Breast epithelium (tissue), 4 donors: ENCODE results near the gene PLA2G2F. TPM values are rescaled to one million over a fixed set of nuclear protein-coding genes. Genes with fewer than 3 reads are reported as not detected.

Source experiments
- DNase-seq, 2 donors: peaks; one replicate each; pipeline ENCODE4 v3.0.0-alpha.2; 2019; ENCODE audit warnings: low spot score in 2 of 2
- H3K27ac ChIP-seq, 2 donors: fragments of 200-600 bp; sonication (generic) in 1 of 2; one replicate each; pipeline ENCODE4 v1.5.1; 2016 to 2019; ENCODE audit warnings: mild to moderate bottlenecking in 1 of 2
- H3K27me3 ChIP-seq, 2 donors: fragments of 200-600 bp; sonication (generic) in 1 of 2; one replicate each; pipeline versions ENCODE4 v1.5.1 to v1.6.0; 2017 to 2019; ENCODE audit warnings: control low read depth in 1 of 2, mild to moderate bottlenecking in 1 of 2
- H3K36me3 ChIP-seq: fragments of 200-600 bp; one replicate; pipeline ENCODE4 v1.5.1; 2019
- H3K4me1 ChIP-seq, 2 donors: fragments of 200-600 bp; sonication (generic); one replicate each; pipeline ENCODE4 v1.5.1; 2016 to 2019; ENCODE audit warnings: control low read depth in 1 of 2
- H3K4me3 ChIP-seq, 3 donors: fragments of 200-600 bp; sonication (generic); 1 replicate in 2 of 3; 2 replicates in 1 of 3; pipeline ENCODE4 v1.5.1; 2016 to 2019; ENCODE audit warnings: mild to moderate bottlenecking in 3 of 3, moderate library complexity in 2 of 3
- H3K9me3 ChIP-seq, 2 donors: fragments of 200-600 bp; sonication (generic) in 1 of 2; one replicate each; pipeline ENCODE4 v1.5.1; 2016 to 2019; ENCODE audit warnings: control low read depth in 1 of 2
- CTCF ChIP-seq, 3 donors: fragments of 450-650 bp; IDR thresholded peaks; one replicate each; pipeline ENCODE4 v1.5.1; 2016 to 2017; ENCODE audit warnings: antibody characterized with exemption in 3 of 3, mild to moderate bottlenecking in 3 of 3, moderate library complexity in 3 of 3
- POLR2A ChIP-seq: fragments of 450-650 bp; IDR thresholded peaks from one replicate; pipeline ENCODE4 v1.6.1; 2016; ENCODE audit warnings: antibody characterized with exemption, mild to moderate bottlenecking, moderate library complexity
- POLR2AphosphoS5 ChIP-seq, 3 donors: sonication (generic); formaldehyde crosslinking; IDR thresholded peaks; one replicate each; pipeline ENCODE4 v1.6.1; 2017; ENCODE audit warnings: antibody characterized with exemption in 3 of 3
- intact Hi-C: fragments of 100-400 bp; cut with DNase I; formaldehyde crosslinking; loops from one replicate; pipeline ENCODE4 v1.15.1; 2023; ENCODE audit warnings: low total_unique reads
- total RNA-seq, 3 donors: library from RNA; depleted of rRNA; stranded (reverse); fragments of >200 nt; gene quantifications; one replicate each; pipeline ENCODE4 v1.1.0, GENCODE V29; 2016

Gene PLA2G2F
- total RNA-seq, 3 donors from 2014 or later = not detected

GRCh38 chr1:20100632-20101355 is 38.3 kb upstream of the PLA2G2F start:
- DNase-seq = no peak
- no peaks in the 10 kb centered on the region for H3K36me3 ChIP-seq
- intact Hi-C loops = no loop called here

GRCh38 chr1:20102875-20103274 is 36.2 kb upstream of the PLA2G2F start:
- DNase-seq = no peak
- H3K4me3 ChIP-seq = no peak overlapping the region
- H3K27ac ChIP-seq = no peak overlapping the region
- no peaks in the 10 kb centered on the region for H3K36me3 ChIP-seq
- H3K27me3 ChIP-seq = no peaks in the 10 kb centered on the region
- H3K4me1 ChIP-seq = no peaks in the 10 kb centered on the region
- TF ChIP-seq POLR2A (no peak), POLR2AphosphoS5 (IDR thresholded peaks at IDR 0.05) (no peak), CTCF (IDR thresholded peaks at IDR 0.05) (no peak)
- no peaks in the 10 kb centered on the region for H3K9me3 ChIP-seq
- intact Hi-C loops = no loop called here

More at GRCh38 chr1:20100632-20101355, 38.3 kb upstream of the PLA2G2F start:
- Histone ChIP-seq H3K4me1 (no peaks in the 10 kb centered on the region), H3K27ac (no peak overlapping the region), H3K4me3 (no peak overlapping the region), H3K27me3 (no peaks in the 10 kb centered on the region), H3K9me3 (peaks cover 0 to 3% of the 10 kb centered on the region in 2 donors)
- no peak for TF ChIP-seq POLR2AphosphoS5 (IDR thresholded peaks at IDR 0.05)
- TF ChIP-seq CTCF (IDR thresholded peaks at IDR 0.05) = peak; percentile 64 to 92 (median 84)
- TF ChIP-seq POLR2A = no peak

- TF ChIP-seq POLR2AphosphoS5 (IDR thresholded peaks at IDR 0.05) (no peak), POLR2A (no peak), CTCF (IDR thresholded peaks at IDR 0.05) (no peak)
- intact Hi-C loops = no loop called here
- Histone ChIP-seq H3K27ac (no peak overlapping the region), H3K4me1 (no peaks in the 10 kb centered on the region), H3K36me3 (no peaks in the 10 kb centered on the region), H3K27me3 (no peaks in the 10 kb centered on the region), H3K9me3 (no peaks in the 10 kb centered on the region), H3K4me3 (no peak overlapping the region)
- DNase-seq = no peak
These were observed 33.3 kb upstream of the PLA2G2F start for GRCh38 chr1:20105856-20106255.

GRCh38 chr1:20107351-20107750 is 31.8 kb upstream of the PLA2G2F start:
- DNase-seq = no peak
- intact Hi-C loops = no loop called here
- H3K36me3 ChIP-seq = no peaks in the 10 kb centered on the region
- H3K27me3 ChIP-seq = no peaks in the 10 kb centered on the region
- H3K4me1 ChIP-seq = no peaks in the 10 kb centered on the region
- TF ChIP-seq POLR2A (no peak), CTCF (IDR thresholded peaks at IDR 0.05) (no peak), POLR2AphosphoS5 (IDR thresholded peaks at IDR 0.05) (no peak)
- H3K4me3 ChIP-seq = no peak overlapping the region
- no peak overlapping the region for H3K27ac ChIP-seq
- H3K9me3 ChIP-seq = no peaks in the 10 kb centered on the region

GRCh38 chr1:20107796-20108195 is 31.3 kb upstream of the PLA2G2F start:
- no peaks in the 10 kb centered on the region for H3K9me3 ChIP-seq
- H3K27ac ChIP-seq = no peak overlapping the region
- H3K27me3 ChIP-seq = no peaks in the 10 kb centered on the region
- DNase-seq = no peak
- TF ChIP-seq CTCF (IDR thresholded peaks at IDR 0.05) (no peak), POLR2AphosphoS5 (IDR thresholded peaks at IDR 0.05) (no peak), POLR2A (no peak)
- H3K4me3 ChIP-seq = no peak overlapping the region
- no peaks in the 10 kb centered on the region for H3K36me3 ChIP-seq
- intact Hi-C loops = no loop called here
- H3K4me1 ChIP-seq = no peaks in the 10 kb centered on the region
